Activated naive CD4-positive, alpha-beta T cell treated with anti-CD3 and anti-CD28 coated beads, Interleukin-2, amount 10 ng/mL, durations not matched to agents 7 days and 5 days (primary cell): ENCODE data around the gene NBL1.
"Not testable (repeated sequence)": the region's sequence is repeated elsewhere in the genome, so short reads cannot be mapped to it uniquely, and the experiment has no call there.

ENCODE experiments used
- CTCF ChIA-PET: fragments of 350-600 bp; sonication (Branson Sonifier 250); formaldehyde crosslinking; loops from one replicate; lab custom pipeline; 2021; ENCODE audit warnings: antibody characterized with exemption; lab: Charles Lee
- DNase-seq: peaks from one replicate; pipeline ENCODE4 v3.0.0-alpha.2; 2020
- H3K27ac Mint-ChIP-seq: one replicate; pipeline ENCODE4 v1.8.0; 2021; ENCODE audit warnings: mild to moderate bottlenecking, moderate library complexity, mixed read lengths
- H3K27me3 Mint-ChIP-seq: one replicate; pipeline ENCODE4 v1.8.0; 2021; ENCODE audit warnings: mild to moderate bottlenecking, mixed read lengths
- H3K36me3 Mint-ChIP-seq: one replicate; pipeline ENCODE4 v1.8.0; 2021; ENCODE audit warnings: mixed read lengths
- H3K4me1 Mint-ChIP-seq: one replicate; pipeline ENCODE4 v1.8.0; 2021; ENCODE audit warnings: mixed read lengths
- H3K4me3 Mint-ChIP-seq: one replicate; pipeline ENCODE4 v1.8.0; 2021; ENCODE audit warnings: mild to moderate bottlenecking, moderate library complexity, mixed read lengths
- H3K9me3 Mint-ChIP-seq: one replicate; pipeline ENCODE4 v1.8.0; 2021; ENCODE audit warnings: mixed read lengths

NBL1 gene

DNA sequence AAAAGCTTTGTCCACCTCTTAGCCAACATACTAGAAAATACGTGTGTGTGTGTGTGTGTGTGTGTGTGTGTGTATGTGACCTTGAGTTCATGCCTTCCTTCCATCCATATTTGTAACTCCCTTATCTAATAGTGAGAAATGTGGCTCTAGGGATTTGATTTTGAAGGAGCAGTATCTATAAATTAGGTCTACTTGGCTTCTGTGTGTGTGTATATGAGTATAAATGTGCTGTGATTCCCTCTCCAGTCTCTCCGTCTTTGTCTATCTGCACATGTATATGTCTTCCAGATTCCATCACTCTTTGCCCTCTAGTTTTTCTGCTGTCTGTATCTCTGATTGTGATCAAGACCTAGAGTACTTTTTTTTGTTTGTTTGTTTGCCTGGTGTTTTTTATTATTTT lies 11.9 kb upstream of the NBL1 start:
- DNase-seq, result no peak
- Mint-ChIP-seq H3K27me3 (peaks cover 10% of the 10 kb centered on the region), H3K4me1 (no peaks in the 10 kb centered on the region), H3K4me3 (no peak overlapping the region), H3K36me3 (peaks cover 7% of the 10 kb centered on the region), H3K9me3 (no peaks in the 10 kb centered on the region), H3K27ac (no peak overlapping the region)
- CTCF ChIA-PET, result no interaction called here

DNA sequence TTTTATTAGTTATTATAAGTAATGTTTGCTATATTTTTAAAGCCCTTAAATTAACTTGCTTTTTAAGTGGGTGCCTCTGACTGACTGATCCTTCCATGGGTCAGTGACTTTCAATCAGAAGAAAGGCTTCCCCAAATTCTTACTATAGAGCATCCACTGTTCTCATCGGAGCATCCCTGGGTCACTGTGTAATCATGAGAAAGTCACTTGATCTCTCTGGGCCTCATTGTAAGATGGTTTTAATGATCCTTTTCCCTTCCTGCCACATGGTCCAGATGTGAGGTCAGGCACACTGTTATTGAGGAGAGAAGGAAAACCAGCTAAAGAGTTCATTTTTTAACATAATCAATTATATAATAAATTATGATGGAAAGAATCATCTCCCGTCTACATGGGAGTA lies 11.0 kb upstream of the NBL1 start:
- Mint-ChIP-seq H3K27ac (no peak overlapping the region), H3K27me3 (peaks cover 10% of the 10 kb centered on the region), H3K9me3 (no peaks in the 10 kb centered on the region), H3K4me1 (no peaks in the 10 kb centered on the region), H3K36me3 (peaks cover 4% of the 10 kb centered on the region), H3K4me3 (no peak overlapping the region)
- no peak for DNase-seq
- CTCF ChIA-PET, result no interaction called here

DNA sequence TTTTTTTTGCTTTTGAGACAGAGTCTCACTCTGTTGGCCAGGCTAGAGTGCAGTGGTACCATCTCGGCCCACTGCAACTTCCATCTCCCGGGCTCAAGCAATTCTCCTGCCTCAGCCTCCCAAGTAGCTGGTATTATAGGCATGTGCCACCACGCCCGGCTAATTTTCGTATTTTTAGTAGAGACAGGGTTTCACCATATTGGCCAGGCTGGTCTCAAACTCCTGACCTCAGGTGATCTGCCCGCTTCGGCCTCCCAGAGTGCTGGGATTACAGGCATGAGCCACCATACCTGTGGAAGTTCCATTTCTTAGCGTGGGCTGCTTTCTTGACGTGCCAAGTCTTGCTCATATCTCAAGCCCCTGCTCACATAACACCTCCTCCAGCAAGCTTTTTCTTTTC lies 9.0 kb upstream of the NBL1 start:
- H3K9me3 Mint-ChIP-seq, H3K27ac Mint-ChIP-seq, H3K4me1 Mint-ChIP-seq, CTCF ChIA-PET, H3K36me3 Mint-ChIP-seq, H3K4me3 Mint-ChIP-seq, H3K27me3 Mint-ChIP-seq, DNase-seq: not testable (repeated sequence)

DNA sequence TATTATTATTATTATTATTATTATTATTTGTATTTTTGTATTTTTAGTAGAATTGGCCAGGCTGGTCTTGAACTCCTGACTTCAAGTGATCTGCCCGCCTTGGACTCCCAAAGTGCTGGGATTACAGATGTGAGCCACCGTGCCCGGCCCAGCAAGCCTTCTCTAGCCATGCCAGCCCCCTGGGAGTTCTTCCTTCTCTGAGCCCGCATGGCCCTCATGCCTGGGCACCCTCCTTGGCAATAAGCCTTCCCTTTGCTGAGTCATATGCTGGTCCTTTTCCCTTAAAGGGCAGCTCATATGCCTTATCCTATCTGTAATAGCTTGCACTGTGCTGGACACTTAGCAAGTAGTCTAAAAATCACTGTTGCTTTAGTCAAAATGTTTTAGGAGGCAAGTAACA lies 8.5 kb upstream of the NBL1 start:
- H3K36me3 Mint-ChIP-seq, result no peaks in the 10 kb centered on the region
- no peak overlapping the region for H3K27ac Mint-ChIP-seq
- H3K4me3 Mint-ChIP-seq, result no peak overlapping the region
- H3K9me3 Mint-ChIP-seq, result no peaks in the 10 kb centered on the region
- H3K27me3 Mint-ChIP-seq, result peaks cover 15% of the 10 kb centered on the region
- CTCF ChIA-PET, result no interaction called here
- H3K4me1 Mint-ChIP-seq, result no peaks in the 10 kb centered on the region
- DNase-seq, result no peak

DNA sequence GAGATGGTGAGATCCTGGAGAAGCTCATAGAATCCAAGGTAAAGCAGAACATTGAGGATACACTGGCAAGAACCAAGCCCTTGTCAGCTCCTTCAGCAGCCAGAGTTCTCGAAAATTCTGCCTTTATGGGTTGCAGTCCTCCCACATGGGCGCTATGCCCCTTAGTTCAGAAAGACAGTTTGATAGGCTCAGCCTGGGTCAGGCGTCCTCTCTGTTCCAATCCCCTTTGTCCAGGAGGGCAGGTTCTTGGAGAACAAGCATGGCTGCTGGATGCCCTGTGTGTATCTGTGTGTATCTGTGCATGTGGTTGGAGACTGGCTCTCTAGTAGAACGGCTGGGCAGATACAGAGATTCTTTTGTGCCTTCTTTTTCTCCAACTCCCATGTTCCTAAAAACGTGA lies 8.0 kb upstream of the NBL1 start:
- Mint-ChIP-seq H3K27me3 (peaks cover 19% of the 10 kb centered on the region), H3K4me3 (no peak overlapping the region), H3K9me3 (no peaks in the 10 kb centered on the region), H3K4me1 (no peaks in the 10 kb centered on the region), H3K27ac (no peak overlapping the region), H3K36me3 (no peaks in the 10 kb centered on the region)
- CTCF ChIA-PET, result no interaction called here
- no peak for DNase-seq

DNA sequence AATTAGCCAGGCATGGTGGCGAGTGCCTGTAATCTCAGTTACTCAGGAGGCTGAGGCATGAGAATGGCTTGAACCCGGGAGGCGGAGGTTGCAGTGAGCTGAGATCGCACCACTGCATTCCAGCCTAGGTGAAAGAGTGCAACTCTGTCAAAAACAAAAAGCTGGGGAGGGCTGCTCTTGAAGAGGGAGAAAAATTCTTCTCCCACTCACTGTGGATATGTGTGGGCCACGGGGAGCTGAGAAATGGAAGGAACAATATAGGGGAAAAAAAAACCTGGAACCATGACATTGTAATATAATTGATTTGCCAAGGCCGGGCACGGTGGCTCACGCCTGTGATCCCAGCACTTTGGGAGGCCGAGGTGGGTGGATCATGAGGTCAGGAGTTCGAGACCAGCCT lies 7.4 kb upstream of the NBL1 start:
- H3K27ac Mint-ChIP-seq, H3K4me3 Mint-ChIP-seq, H3K9me3 Mint-ChIP-seq, DNase-seq, CTCF ChIA-PET, H3K36me3 Mint-ChIP-seq, H3K4me1 Mint-ChIP-seq: not testable (repeated sequence)
- H3K27me3 Mint-ChIP-seq, result peaks cover 26% of the 10 kb centered on the region

DNA sequence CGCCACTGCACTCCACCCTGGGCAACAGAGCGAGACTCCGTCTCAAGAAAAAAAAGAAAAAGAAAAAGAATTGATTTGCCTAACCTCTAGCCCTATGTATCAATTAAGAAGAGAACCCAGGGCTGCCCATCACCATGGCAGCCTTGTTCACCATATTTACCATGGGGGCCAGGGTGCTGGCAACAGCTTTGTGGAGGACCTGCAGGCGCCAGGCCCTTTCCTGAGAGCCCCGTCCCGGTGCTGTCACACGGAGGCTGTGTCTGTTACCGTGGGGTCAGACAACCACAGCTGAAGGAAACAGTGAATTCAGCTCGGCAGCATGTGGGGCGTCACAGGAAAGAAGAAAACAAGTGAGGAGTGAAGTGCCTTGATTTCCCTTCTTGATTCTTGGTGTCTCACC lies 6.5 kb upstream of the NBL1 start:
- H3K36me3 Mint-ChIP-seq, result no peaks in the 10 kb centered on the region
- H3K9me3 Mint-ChIP-seq, result no peaks in the 10 kb centered on the region
- DNase-seq, result no peak
- H3K4me1 Mint-ChIP-seq, result no peaks in the 10 kb centered on the region
- H3K27me3 Mint-ChIP-seq, result peaks cover 32% of the 10 kb centered on the region
- H3K27ac Mint-ChIP-seq, result no peak overlapping the region
- no peak overlapping the region for H3K4me3 Mint-ChIP-seq
- CTCF ChIA-PET, result no interaction called here

DNA sequence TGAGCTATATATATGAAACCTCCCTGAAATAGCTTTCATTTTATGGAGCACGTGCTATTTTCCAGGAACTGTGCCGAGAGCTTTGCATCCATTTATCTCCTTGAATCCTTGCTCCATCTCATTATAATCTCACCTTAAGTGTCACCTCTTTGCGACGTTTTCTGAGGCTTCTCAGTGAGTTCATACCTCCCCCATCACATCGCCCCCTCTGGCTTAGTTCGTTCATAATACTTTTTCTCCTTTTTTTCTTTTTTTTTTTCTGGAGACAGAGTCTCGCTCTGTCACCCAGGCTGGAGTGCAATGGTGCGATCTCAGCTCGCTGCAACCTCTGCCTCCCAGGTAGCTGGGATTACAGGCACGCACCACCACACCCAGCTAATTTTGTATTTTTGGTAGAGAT lies 4.9 kb upstream of the NBL1 start:
- not testable (repeated sequence) for H3K4me1 Mint-ChIP-seq, H3K36me3 Mint-ChIP-seq, DNase-seq, H3K27ac Mint-ChIP-seq, H3K9me3 Mint-ChIP-seq, H3K4me3 Mint-ChIP-seq
- H3K27me3 Mint-ChIP-seq, result peaks cover 44% of the 10 kb centered on the region
- CTCF ChIA-PET, result interaction anchor here (1.0 to 1.3 kb wide), 3 partner anchors 8 to 57 kb away, joined by 3 read pairs; no protein-coding TSS in a partner anchor

DNA sequence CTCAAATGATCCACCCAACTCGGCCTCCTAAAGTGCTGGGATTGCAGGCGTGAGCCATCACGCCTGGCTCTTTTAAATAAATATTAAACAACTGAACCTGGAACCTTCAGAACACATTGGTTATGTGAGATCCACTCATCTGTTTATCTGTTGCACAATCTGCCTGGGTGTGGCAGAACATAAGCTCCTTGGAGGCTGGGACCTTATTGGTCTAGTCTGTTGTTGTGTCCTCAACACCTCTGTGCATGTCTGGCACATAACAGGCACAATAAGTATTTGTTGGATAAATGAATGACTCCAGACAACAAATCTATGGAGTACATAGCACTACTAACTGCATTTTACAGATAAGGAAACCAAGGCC lies 4.1 kb upstream of the NBL1 start:
- CTCF ChIA-PET, result interaction anchor here (0.5 to 1.3 kb wide), 3 partner anchors 9 to 199 kb away, joined by 3 to 4 read pairs (median 4); no protein-coding TSS in a partner anchor
- peaks cover 9% of the 10 kb centered on the region for H3K4me1 Mint-ChIP-seq
- no peak overlapping the region for H3K27ac Mint-ChIP-seq
- peaks cover 2% of the 10 kb centered on the region for H3K36me3 Mint-ChIP-seq
- H3K4me3 Mint-ChIP-seq, result no peak overlapping the region
- no peak for DNase-seq
- peaks cover 48% of the 10 kb centered on the region for H3K27me3 Mint-ChIP-seq
- no peaks in the 10 kb centered on the region for H3K9me3 Mint-ChIP-seq

DNA sequence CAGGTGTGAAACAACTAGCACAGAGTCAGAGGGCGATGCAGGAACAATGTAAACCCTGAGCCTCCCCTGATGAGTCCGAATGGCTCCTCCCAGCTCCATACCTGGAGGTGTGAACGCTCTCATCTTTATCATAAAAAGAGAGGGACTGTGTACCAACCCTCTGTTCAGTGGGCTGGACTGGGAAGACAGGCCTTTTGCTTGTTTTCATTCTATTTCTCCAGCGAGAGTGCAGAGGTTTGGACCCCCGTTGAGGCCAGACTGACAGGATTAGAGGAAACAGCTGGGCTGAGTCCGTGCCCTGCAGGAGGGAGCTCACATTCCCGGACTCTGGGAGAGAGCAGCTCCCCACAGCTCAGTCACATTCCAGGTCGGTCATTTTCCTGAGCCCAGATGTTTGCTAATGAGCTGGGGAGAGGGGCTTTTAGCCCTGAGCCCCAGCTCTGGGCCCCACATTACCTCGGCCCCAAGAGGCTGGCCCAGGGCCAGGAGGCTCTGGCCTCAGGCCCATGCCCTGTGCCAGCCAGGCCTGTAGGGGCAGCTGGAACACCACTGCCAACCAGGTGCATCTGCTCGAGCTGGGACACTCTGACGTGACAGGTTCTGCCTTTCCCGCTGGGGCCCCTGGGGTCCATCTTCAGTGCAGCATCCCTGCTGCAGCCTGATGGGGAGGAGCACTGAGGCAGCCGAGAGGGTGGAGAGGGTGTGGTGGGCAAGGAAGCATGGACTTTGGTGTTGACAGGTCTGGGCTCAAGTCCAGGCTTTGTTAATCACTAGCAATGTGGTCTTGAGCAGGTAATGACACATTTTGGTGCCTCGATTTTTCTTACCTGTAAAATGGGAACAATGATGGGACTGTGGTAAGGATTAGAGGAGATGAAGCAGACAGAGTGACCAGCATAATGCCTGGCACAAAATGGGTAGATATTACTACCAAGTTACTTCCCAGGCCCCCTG lies 3.5 kb upstream of the NBL1 start:
- Mint-ChIP-seq H3K27me3 (peaks cover 50% of the 10 kb centered on the region), H3K4me1 (peaks cover 12% of the 10 kb centered on the region), H3K36me3 (peaks cover 2% of the 10 kb centered on the region), H3K4me3 (no peak overlapping the region), H3K9me3 (no peaks in the 10 kb centered on the region), H3K27ac (no peak overlapping the region)
- CTCF ChIA-PET, result interaction anchor here (0.5 to 1.1 kb wide), 4 partner anchors 13 to 200 kb away, joined by 3 to 4 read pairs (median 4); no protein-coding TSS in a partner anchor
- DNase-seq, result no peak

DNA sequence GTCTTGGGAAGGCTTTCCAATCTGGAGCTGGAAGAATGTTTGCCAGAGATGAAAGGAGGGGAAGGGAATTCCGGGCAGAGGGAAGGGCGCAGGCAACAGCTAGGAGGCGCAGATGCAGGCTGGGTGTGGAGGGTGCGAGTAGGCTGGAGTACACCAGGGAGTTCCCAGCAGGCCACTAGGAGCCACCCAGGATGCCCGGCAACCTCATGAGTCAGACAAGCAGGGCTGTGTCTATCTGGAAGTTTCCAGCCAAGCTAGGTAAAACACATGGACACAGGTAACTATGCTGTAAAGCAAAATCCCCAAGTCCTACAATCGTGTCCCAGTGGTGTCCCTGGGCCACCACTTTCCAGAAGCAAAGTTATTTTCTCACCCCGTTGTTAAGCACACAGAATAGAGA lies 990 bp upstream of the NBL1 start:
- DNase-seq, result no peak
- CTCF ChIA-PET, result no interaction called here
- no peaks in the 10 kb centered on the region for H3K9me3 Mint-ChIP-seq
- H3K36me3 Mint-ChIP-seq, result peaks cover 2% of the 10 kb centered on the region
- H3K4me3 Mint-ChIP-seq, result peak overlapping the region; percentile 83
- H3K4me1 Mint-ChIP-seq, result peaks cover 36% of the 10 kb centered on the region
- no peak overlapping the region for H3K27ac Mint-ChIP-seq
- H3K27me3 Mint-ChIP-seq, result peaks cover 57% of the 10 kb centered on the region

DNA sequence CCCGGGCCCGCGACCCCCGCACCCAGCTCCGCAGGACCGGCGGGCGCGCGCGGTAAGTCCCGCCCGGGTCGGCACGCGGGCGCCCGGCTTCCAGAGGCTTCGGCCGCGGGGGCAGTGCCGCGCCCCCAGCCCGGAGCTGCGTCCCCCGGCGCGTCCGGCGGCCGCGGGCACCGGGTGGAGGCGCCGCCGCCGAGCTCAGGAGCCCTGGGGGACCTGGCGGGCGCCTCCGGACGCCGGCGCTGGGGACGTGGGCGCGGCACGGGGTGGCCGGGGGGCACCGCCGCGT lies 227 bp downstream of the NBL1 start:
- Mint-ChIP-seq H3K27me3 (peaks cover 57% of the 10 kb centered on the region), H3K27ac (no peak overlapping the region), H3K4me1 (peaks cover 36% of the 10 kb centered on the region), H3K9me3 (no peaks in the 10 kb centered on the region), H3K36me3 (peaks cover 2% of the 10 kb centered on the region), H3K4me3 (peak overlapping the region; percentile 99)
- CTCF ChIA-PET, result interaction anchor here (0.9 kb wide), 1 partner anchor 9 kb away, joined by 4 read pairs; no protein-coding TSS in a partner anchor
- no peak for DNase-seq

DNA sequence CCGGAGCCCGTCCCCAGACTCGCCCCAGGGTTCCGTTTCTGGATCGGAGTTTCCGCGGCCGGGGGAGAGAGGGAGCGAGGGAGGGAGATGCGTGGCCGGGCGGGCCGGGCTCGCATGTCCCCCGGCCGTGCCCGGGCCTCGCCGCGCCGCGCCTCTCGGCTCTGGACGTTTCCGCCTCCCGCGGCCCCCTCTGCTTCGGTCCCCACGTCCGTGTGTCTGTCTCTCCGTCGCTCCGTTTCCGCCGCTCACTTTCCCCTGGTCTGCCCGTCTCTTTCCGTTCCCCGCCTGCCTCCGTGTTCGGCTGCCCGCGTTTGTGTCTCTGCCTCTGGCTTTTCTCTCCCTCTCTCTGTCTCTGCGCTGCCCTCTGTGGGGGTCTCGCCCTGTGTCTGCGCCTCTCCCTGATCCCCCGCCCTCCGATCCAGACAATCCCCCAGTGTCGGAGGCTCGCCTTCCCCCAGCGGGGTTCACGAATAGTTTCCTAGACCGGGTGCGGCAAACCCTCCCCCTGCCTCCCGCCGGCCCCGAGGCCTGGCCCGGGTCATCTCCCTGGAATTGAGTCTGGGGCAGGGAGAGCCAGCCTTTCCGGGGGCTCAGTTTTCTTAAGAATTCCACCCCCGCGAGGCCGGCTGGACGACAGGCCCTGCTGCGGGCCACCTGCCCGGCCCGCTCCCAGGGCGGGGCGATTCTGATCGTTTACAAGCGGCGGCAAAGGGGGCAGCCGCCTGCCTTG lies 735 bp downstream of the NBL1 start:
- peak overlapping the region; percentile 86 for H3K27ac Mint-ChIP-seq
- H3K4me3 Mint-ChIP-seq, result peak overlapping the region; percentile 99
- no peaks in the 10 kb centered on the region for H3K9me3 Mint-ChIP-seq
- CTCF ChIA-PET, result interaction anchor here (0.9 to 1.4 kb wide), 3 partner anchors 9 to 16 kb away, joined by 3 to 4 read pairs (median 3); no protein-coding TSS in a partner anchor
- peaks cover 36% of the 10 kb centered on the region for H3K4me1 Mint-ChIP-seq
- H3K27me3 Mint-ChIP-seq, result peaks cover 57% of the 10 kb centered on the region
- peak; percentile 73 for DNase-seq
- H3K36me3 Mint-ChIP-seq, result peaks cover 2% of the 10 kb centered on the region

DNA sequence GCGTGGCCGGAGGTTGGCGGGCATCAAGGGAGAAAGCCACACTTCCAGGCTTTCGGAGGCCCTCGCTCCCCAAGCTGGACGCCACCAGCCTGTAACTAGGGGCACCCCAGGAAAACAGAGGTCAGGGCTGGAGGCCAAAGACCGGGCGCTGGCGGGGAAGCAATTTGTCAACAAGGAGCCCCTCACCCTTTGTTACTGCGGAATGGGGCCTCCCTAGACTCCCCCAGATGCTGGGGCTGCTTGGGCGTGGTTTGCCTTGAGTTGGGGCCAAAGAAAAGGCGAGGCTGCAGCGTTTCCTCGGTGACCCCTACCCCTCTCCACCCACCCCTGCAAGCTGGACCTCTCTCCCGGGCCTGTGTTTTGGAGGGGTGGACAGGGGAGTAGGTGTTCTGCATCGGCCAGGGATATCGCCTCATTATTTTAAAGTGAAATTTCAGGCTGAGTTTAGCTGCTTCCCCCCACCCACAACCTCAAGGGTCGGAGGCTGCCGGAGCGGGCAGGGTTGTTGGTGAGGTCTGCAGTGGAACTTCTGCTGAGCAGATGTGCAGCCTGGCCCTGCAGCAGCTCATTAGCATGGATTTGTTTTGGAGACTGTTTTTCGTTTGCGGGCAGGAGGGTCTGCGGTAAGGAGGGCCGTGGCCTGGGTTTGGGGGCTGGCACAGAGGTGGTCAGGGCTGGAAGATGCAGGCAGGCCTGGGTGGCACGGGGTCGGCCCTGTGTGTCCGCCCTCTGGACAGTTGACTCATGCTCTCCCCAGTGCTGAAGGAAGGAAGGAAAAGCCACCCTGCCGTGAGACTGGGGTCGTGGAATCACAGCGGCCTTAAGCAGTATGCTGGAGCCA lies 1.5 kb downstream of the NBL1 start:
- H3K4me3 Mint-ChIP-seq, result peak overlapping the region; percentile 99
- peaks cover 2% of the 10 kb centered on the region for H3K36me3 Mint-ChIP-seq
- no peak for DNase-seq
- H3K9me3 Mint-ChIP-seq, result no peaks in the 10 kb centered on the region
- H3K27ac Mint-ChIP-seq, result no peak overlapping the region
- peaks cover 52% of the 10 kb centered on the region for H3K27me3 Mint-ChIP-seq
- CTCF ChIA-PET, result interaction anchor here (1.1 to 1.4 kb wide), 3 partner anchors 8 to 302 kb away, joined by 3 to 5 read pairs (median 3); no protein-coding TSS in a partner anchor
- peaks cover 36% of the 10 kb centered on the region for H3K4me1 Mint-ChIP-seq
